Measurements from ENCODE around the gene PLXNB1.

DNA sequence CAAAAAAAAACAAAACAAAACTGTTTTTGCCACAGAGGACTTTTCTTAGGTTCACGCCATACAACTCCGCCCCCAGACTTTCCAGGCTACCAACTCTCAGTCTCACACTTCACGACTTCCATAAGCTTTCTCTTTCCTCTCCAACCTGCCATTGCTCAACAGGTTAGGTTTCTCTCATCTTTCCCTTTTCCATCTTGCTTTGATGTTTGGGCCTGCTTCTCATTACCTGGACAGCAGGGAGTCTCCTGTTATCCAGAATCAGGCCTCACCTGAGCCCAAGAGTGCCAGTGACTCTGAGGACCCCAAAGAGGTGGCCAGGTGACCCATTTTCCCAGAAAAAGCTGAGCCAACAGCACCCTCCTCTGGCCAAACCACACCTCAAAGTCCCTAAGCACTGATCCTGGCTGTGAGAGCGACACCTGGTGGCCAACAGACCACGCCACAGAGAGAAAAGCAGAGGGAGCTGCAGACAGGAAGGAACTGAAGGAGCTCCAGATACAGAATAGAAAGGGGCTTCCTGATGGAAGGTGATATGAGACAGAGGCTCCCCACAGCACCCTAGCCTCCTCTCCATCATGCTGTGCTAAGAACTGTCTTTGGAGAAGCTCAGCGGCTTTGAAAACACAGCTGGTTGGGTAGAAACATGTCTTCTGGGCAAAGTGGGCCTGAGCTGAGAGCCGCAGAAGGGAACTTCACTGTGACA is 6.0 kb upstream of the PLXNB1 start:
- TF ChIP-seq, protein P1, sequence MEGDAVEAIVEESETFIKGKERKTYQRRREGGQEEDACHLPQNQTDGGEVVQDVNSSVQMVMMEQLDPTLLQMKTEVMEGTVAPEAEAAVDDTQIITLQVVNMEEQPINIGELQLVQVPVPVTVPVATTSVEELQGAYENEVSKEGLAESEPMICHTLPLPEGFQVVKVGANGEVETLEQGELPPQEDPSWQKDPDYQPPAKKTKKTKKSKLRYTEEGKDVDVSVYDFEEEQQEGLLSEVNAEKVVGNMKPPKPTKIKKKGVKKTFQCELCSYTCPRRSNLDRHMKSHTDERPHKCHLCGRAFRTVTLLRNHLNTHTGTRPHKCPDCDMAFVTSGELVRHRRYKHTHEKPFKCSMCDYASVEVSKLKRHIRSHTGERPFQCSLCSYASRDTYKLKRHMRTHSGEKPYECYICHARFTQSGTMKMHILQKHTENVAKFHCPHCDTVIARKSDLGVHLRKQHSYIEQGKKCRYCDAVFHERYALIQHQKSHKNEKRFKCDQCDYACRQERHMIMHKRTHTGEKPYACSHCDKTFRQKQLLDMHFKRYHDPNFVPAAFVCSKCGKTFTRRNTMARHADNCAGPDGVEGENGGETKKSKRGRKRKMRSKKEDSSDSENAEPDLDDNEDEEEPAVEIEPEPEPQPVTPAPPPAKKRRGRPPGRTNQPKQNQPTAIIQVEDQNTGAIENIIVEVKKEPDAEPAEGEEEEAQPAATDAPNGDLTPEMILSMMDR (IDR thresholded peaks at IDR 0.05) = peak; percentile 98 to 100 (median 100)
- no peak for TF ChIP-seq POLR2A (IDR thresholded peaks at IDR 0.05)
